Measurements from ENCODE around the gene DENND2D. TPM values are rescaled to one million over a fixed set of nuclear protein-coding genes. Genes with fewer than 3 reads are reported as not detected.

The DENND2D gene
- total and polyA plus RNA-seq, 2 experiments from 2014 or later: 2.5 to 3.0 TPM

GRCh38 chr1:111203681-111204200 is 3.3 kb upstream of the DENND2D start (continued):
- TF ChIP-seq JUNB (IDR thresholded peaks at IDR 0.05; ENCODE audit: unreplicated experiment): no peak
- TF ChIP-seq REST (IDR thresholded peaks at IDR 0.05; ENCODE audit: unreplicated experiment): no peak

- Histone ChIP-seq H3K36me3 (ENCODE audit: insufficient read depth) (no peaks in the 10 kb centered on the region), H2AFZ (peak overlapping the region; percentile 87), H3K9me2 (ENCODE audit: insufficient read depth) (0 out of 2 replicates have a peak, but pooled peaks cover 3% of the 10 kb centered on the region), H3K4me2 (peak overlapping the region; percentile 74), H3F3A (replicated peaks; ENCODE audit: low read depth) (no peaks in the 10 kb centered on the region), H4K20me1 (replicated peaks; ENCODE audit: insufficient read depth) (no peaks in the 10 kb centered on the region), H3K4me3 (peak overlapping the region; percentile 53; the same call in 1 of the 2 replicates), H3K4me1 (ENCODE audit: insufficient read depth) (peaks cover 9% of the 10 kb centered on the region), H3K79me2 (replicated peaks; ENCODE audit: insufficient read depth) (no peaks in the 10 kb centered on the region), H3K27ac (ENCODE audit: low read depth) (no peak overlapping the region), H3K27me3 (ENCODE audit: insufficient read depth) (peaks cover 39% of the 10 kb centered on the region)
- Mint-ChIP-seq H3K4me1 (peaks cover 11% of the 10 kb centered on the region), H3K9me3 (no peaks in the 10 kb centered on the region; the same call in 1 of the 3 replicates), H3K36me3 (ENCODE audit: low read depth) (peaks cover 2% of the 10 kb centered on the region; the same call in 1 of the 3 replicates), H3K4me3 (peak overlapping the region; percentile 55; the same call in 2 of the 3 replicates), H3K27ac (no peak overlapping the region), H3K27me3 (ENCODE audit: insufficient read depth, low read depth, poor library complexity) (peaks cover 25% of the 10 kb centered on the region)
- no peak for TF ChIP-seq STAT1 (IDR thresholded peaks at IDR 0.05; ENCODE audit: unreplicated experiment)
- peak in 1 of 2 experiments; percentile 41; a peak in 2 of 4 replicates for TF ChIP-seq CTCF (conservative IDR thresholded peaks at IDR 0.05; ENCODE audit: low read depth in 2 of 2)
- TF ChIP-seq EZH2 (IDR thresholded peaks at IDR 0.05; ENCODE audit: low read depth, unreplicated experiment): no peak
- ATAC-seq (peak; percentile 16; the same call in 2 of the 3 replicates), DNase-seq (ENCODE audit: low spot score) (no peak)
Observed at GRCh38 chr1:111202707-111203623, 2.5 kb upstream of the DENND2D start.

- H3K36me3 Mint-ChIP-seq (ENCODE audit: low read depth): peaks cover 2% of the 10 kb centered on the region; the same call in 1 of the 3 replicates
- no peak overlapping the region for H3K4me3 Mint-ChIP-seq
- H3K27ac ChIP-seq (ENCODE audit: low read depth): no peak overlapping the region
- H3F3A ChIP-seq (replicated peaks; ENCODE audit: low read depth): no peaks in the 10 kb centered on the region
- no peaks in the 10 kb centered on the region; the same call in 1 of the 3 replicates for H3K9me3 Mint-ChIP-seq
- H2AFZ ChIP-seq: no peak overlapping the region
- H3K36me3 ChIP-seq (ENCODE audit: insufficient read depth): no peaks in the 10 kb centered on the region
- no peak overlapping the region for H3K27ac Mint-ChIP-seq
- H3K9me2 ChIP-seq (ENCODE audit: insufficient read depth): no peaks in the 10 kb centered on the region
- H3K4me3 ChIP-seq: no peak overlapping the region
- peaks cover 8% of the 10 kb centered on the region; the same call in 1 of the 2 replicates for H3K4me1 ChIP-seq (ENCODE audit: insufficient read depth)
- H3K4me2 ChIP-seq: no peak overlapping the region
- H4K20me1 ChIP-seq (replicated peaks; ENCODE audit: insufficient read depth): no peaks in the 10 kb centered on the region
- H3K4me1 Mint-ChIP-seq: peaks cover 11% of the 10 kb centered on the region
- no peak for ATAC-seq
- peaks cover 39% of the 10 kb centered on the region for H3K27me3 ChIP-seq (ENCODE audit: insufficient read depth)
- no peaks in the 10 kb centered on the region for H3K79me2 ChIP-seq (replicated peaks; ENCODE audit: insufficient read depth)
- H3K27me3 Mint-ChIP-seq (ENCODE audit: insufficient read depth, low read depth, poor library complexity): peaks cover 28% of the 10 kb centered on the region
- no peak for DNase-seq (ENCODE audit: low spot score)
- TF ChIP-seq POLR2AphosphoS5 (IDR thresholded peaks at IDR 0.05; ENCODE audit: low read depth) (no peak), ZNF331 (CRISPR knock-in tag; IDR thresholded peaks at IDR 0.05; ENCODE audit: low read depth) (no peak), CREB1 (CRISPR knock-in tag; IDR thresholded peaks at IDR 0.05; ENCODE audit: low read depth) (no peak), JUNB (IDR thresholded peaks at IDR 0.05; ENCODE audit: unreplicated experiment) (no peak), EZH2 (IDR thresholded peaks at IDR 0.05; ENCODE audit: low read depth, unreplicated experiment) (no peak), ZNF114 (CRISPR knock-in tag; IDR thresholded peaks at IDR 0.05) (no peak)
Observed at GRCh38 chr1:111202366-111202706, 1.9 kb upstream of the DENND2D start.
